Small intestine (tissue), 7 donors: ENCODE results near the gene LYSMD2. TPM values are rescaled to one million over a fixed set of nuclear protein-coding genes. Genes with fewer than 3 reads are reported as not detected.

ENCODE experiments used
- DNase-seq, 2 donors: peaks; one replicate each; pipeline versions ENCODE4 v3.0.0 to v3.0.0-alpha.2; 2013
- FAIRE-seq: peaks from 2 replicates; lab custom pipeline; 2012; peaks lifted over from hg19 to GRCh38; lab: Jason Lieb, UNC
- H3K27ac ChIP-seq, 3 donors: one replicate each; pipeline ENCODE4 v1.5.1; 2013; ENCODE audit warnings: low read length in 2 of 3, mild to moderate bottlenecking in 2 of 3, control low read depth in 1 of 3, inconsistent platforms in 1 of 3, low read depth in 1 of 3, moderate library complexity in 1 of 3
- H3K27me3 ChIP-seq, 3 donors: one replicate each; pipeline ENCODE4 v1.6.1; 2013; ENCODE audit warnings: low read length in 3 of 3, inconsistent platforms in 1 of 3; ENCODE audit not compliant: control insufficient read depth in 3 of 3, insufficient read depth in 3 of 3
- H3K36me3 ChIP-seq, 3 donors: one replicate each; pipeline ENCODE4 v1.6.1; 2013; ENCODE audit warnings: low read length in 3 of 3, inconsistent platforms in 1 of 3, low read depth in 1 of 3, mild to moderate bottlenecking in 1 of 3, moderate library complexity in 1 of 3; ENCODE audit not compliant: control insufficient read depth in 3 of 3, insufficient read depth in 2 of 3
- H3K4me1 ChIP-seq, 3 donors: one replicate each; pipeline ENCODE4 v1.6.1; 2013; ENCODE audit warnings: low read length in 2 of 3, inconsistent platforms in 1 of 3, low read depth in 1 of 3, mild to moderate bottlenecking in 1 of 3, moderate library complexity in 1 of 3; ENCODE audit not compliant: control insufficient read depth in 3 of 3, insufficient read depth in 2 of 3
- H3K4me3 ChIP-seq, 3 donors: one replicate each; pipeline ENCODE4 v1.5.1; 2013; ENCODE audit warnings: low read length in 3 of 3, control low read depth in 1 of 3, inconsistent platforms in 1 of 3, low read depth in 1 of 3, mild to moderate bottlenecking in 1 of 3, moderate library complexity in 1 of 3
- H3K9me3 ChIP-seq, 2 donors: one replicate each; pipeline ENCODE4 v1.6.1; 2013; ENCODE audit warnings: low read depth in 1 of 2, low read length in 1 of 2; ENCODE audit not compliant: control insufficient read depth in 2 of 2, insufficient read depth in 1 of 2
- WGBS, 3 donors: extraction: QIAGEN DNeasy Blood & Tissue Kit; methylation state at CpG; one replicate each; pipeline ENCODE4 v1.1.7; 2013; 5-methylcytosine and 5-hydroxymethylcytosine counted together
- polyA plus RNA-seq, 4 donors: library from polyadenylated mRNA; stranded (reverse) in 3 of 4; unstranded in 1 of 4; fragments of 200-250 nt in 3 of 4; fragments of 120-200 nt in 1 of 4; gene quantifications; one replicate each; pipeline versions ENCODE4 v1.2.1 to v1.2.3, GENCODE V29; 2013
- donor health status: healthy with polysubstance abuse.
- donor health status: control.
- donor health status: control.
- donor health status: Bipolar disorder and iron deficiency.
- donor health status: healthy.

The LYSMD2 gene
- polyA plus RNA-seq, 4 donors, result 10.7 to 19.6 (median 11.7) TPM

GRCh38 chr15:51735228-51736010 is 2.0 kb downstream of the LYSMD2 start:
- no peak for DNase-seq
- no peaks in the 10 kb centered on the region for H3K9me3 ChIP-seq
- 37 to 47% (median 42%) methylated on average over 5 of the region's 5 CpGs for WGBS, 3 donors
- H3K4me1 ChIP-seq, result peaks cover 3 to 25% (median 23%) of the 10 kb centered on the region in 3 donors
- no peak overlapping the region for H3K4me3 ChIP-seq
- no peaks in the 10 kb centered on the region for H3K36me3 ChIP-seq
- H3K27ac ChIP-seq, result no peak overlapping the region
- no peak for FAIRE-seq
- no peaks in the 10 kb centered on the region for H3K27me3 ChIP-seq

GRCh38 chr15:51732646-51733045 is 4.8 kb downstream of the LYSMD2 start:
- Histone ChIP-seq H3K27me3 (no peaks in the 10 kb centered on the region), H3K4me3 (no peak overlapping the region), H3K4me1 (peaks cover 3 to 24% (median 19%) of the 10 kb centered on the region in 3 donors), H3K36me3 (peaks cover 0 to 3% (median 0%) of the 10 kb centered on the region in 3 donors), H3K9me3 (no peaks in the 10 kb centered on the region), H3K27ac (peak overlapping the region in 2 of 3 donors; percentile 73 to 98)
- DNase-seq (no peak), FAIRE-seq (no peak)
- WGBS, 3 donors, result 65 to 85% (median 80%) methylated on average over 2 of the region's 2 CpGs

GRCh38 chr15:51731549-51732267 is 5.7 kb downstream of the LYSMD2 start:
- peak overlapping the region in 2 of 3 donors; percentile 7 to 35 for H3K4me3 ChIP-seq
- H3K27ac ChIP-seq, result peak overlapping the region; percentile 73 to 98 (median 78)
- no peaks in the 10 kb centered on the region for H3K27me3 ChIP-seq
- peaks cover 3 to 30% (median 24%) of the 10 kb centered on the region in 3 donors for H3K4me1 ChIP-seq
- peaks cover 0 to 3% (median 0%) of the 10 kb centered on the region in 3 donors for H3K36me3 ChIP-seq
- DNase-seq (peak; percentile 81 to 82), FAIRE-seq (no peak)
- 16 to 20% (median 17%) methylated on average over 5 of the region's 5 CpGs for WGBS, 3 donors
- H3K9me3 ChIP-seq, result no peaks in the 10 kb centered on the region

DNA sequence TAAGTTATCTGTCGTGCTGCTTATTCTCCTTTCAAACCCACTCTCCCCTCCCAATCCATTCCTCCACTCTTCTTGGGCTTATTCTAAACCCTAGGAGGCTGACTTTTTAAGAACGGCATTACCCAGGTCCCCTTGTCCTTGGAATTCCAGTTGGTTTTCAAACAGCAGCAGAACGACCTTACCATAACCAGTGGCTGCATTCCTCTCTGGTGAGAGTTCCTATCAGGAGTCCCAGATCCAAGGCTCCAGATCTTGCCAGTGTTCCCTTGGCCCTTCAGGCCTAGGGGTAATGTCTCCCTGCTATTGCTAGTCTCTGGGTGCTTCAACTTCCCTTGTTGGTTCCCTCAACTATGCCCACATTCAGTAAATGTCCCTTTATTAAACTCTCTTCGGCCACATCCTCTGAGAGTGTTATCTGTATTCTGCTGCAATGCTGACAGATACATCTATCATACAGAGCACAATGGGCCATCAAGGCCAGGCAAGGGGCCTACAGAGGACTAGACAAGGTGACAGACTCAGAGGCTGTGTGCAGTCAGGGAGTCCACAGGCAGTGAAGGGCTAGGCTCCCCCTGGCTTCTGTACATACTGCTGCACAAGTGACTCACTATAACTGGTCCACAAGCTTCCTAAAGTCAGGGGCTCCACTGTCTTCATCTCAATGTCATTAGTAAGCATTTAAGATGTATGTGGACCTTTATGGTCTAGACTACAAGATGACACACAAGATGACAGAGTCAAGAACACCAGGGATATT is 10.1 kb downstream of the LYSMD2 start:
- FAIRE-seq (no peak), DNase-seq (no peak)
- peaks cover 0 to 3% (median 0%) of the 10 kb centered on the region in 3 donors for H3K36me3 ChIP-seq
- H3K27me3 ChIP-seq, result no peaks in the 10 kb centered on the region
- H3K4me3 ChIP-seq, result no peak overlapping the region
- no peak overlapping the region for H3K27ac ChIP-seq
- no peaks in the 10 kb centered on the region for H3K9me3 ChIP-seq
- 83 to 90% (median 87%) methylated on average over 4 of the region's 4 CpGs for WGBS, 3 donors
- H3K4me1 ChIP-seq, result peaks cover 3 to 31% (median 22%) of the 10 kb centered on the region in 3 donors

- H3K36me3 ChIP-seq, result peaks cover 0 to 3% (median 0%) of the 10 kb centered on the region in 3 donors
- FAIRE-seq, result no peak
- peaks cover 0 to 25% (median 17%) of the 10 kb centered on the region in 3 donors for H3K4me1 ChIP-seq
- no peaks in the 10 kb centered on the region for H3K9me3 ChIP-seq
- no peak overlapping the region for H3K27ac ChIP-seq
- no peak overlapping the region for H3K4me3 ChIP-seq
- 15 to 44% (median 31%) methylated on average over 5 of the region's 5 CpGs for WGBS, 3 donors
- H3K27me3 ChIP-seq, result no peaks in the 10 kb centered on the region
- peak; percentile 33 to 39 for DNase-seq
Measured at GRCh38 chr15:51726302-51727073, 11.0 kb downstream of the LYSMD2 start.

DNA sequence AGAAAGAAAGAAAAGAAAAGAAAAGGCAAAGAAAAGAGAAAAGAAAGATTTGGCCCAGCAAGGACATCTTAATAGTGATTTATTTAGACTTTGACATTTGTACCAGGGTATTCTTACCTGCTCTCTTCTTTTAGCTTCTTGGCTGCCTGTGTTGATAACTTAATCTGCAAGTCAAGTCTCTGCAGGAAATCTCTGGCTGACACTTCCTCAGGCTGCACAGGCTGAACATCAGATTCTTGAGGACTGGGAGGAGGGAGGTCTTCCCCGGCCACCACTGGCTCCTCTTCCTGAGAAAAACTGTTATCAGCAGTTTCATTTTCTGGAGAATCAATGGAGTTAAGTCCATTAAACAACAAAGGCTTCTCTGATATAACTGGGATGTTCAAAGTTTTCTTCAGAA is 12.8 kb downstream of the LYSMD2 start:
- H3K27me3 ChIP-seq, result no peaks in the 10 kb centered on the region
- DNase-seq (peak; percentile 8 to 31), FAIRE-seq (no peak)
- WGBS, 3 donors, result 19 to 32% (median 24%) methylated on average over 1 of the region's 1 CpG
- peaks cover 0 to 3% (median 0%) of the 10 kb centered on the region in 3 donors for H3K36me3 ChIP-seq
- peaks cover 0 to 6% of the 10 kb centered on the region in 2 donors for H3K9me3 ChIP-seq
- no peak overlapping the region for H3K4me3 ChIP-seq
- peaks cover 4 to 29% (median 11%) of the 10 kb centered on the region in 3 donors for H3K4me1 ChIP-seq
- H3K27ac ChIP-seq, result no peak overlapping the region

DNA sequence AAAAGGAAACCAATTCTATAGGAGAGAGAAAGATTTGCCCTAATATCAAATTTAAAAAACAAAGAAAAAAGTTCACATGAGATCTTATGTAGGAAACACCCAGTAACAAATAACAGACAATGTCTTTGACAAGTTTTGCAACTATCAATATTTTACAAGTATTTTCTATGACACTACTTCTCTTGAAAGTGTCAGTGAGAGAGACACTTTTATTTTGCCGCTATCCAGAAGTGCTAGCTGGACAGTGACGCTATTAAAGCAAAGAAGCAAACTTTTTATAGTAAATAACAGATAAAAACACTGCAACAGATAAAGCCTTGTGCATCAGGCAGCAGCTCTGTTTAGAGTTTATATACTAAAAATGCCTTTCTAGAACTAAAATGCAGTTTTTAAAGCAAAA is 13.3 kb downstream of the LYSMD2 start:
- Histone ChIP-seq H3K4me3 (no peak overlapping the region), H3K27ac (no peak overlapping the region), H3K27me3 (no peaks in the 10 kb centered on the region), H3K36me3 (peaks cover 0 to 3% (median 0%) of the 10 kb centered on the region in 3 donors), H3K4me1 (peaks cover 5 to 30% (median 12%) of the 10 kb centered on the region in 3 donors), H3K9me3 (peaks cover 0 to 6% of the 10 kb centered on the region in 2 donors)
- WGBS, 3 donors, result 82 to 96% (median 96%) methylated on average over 2 of the region's 2 CpGs
- DNase-seq (no peak), FAIRE-seq (no peak)
